Suppressor macrophage treated with lipopolysaccharide for 1 hour (primary cell): ENCODE results near the gene BATF.

Source experiments
- DNase-seq, 3 donors: peaks; one replicate each; pipeline ENCODE4 v3.0.0-alpha.2; 2020 to 2022

Gene BATF

GRCh38 chr14:75501080-75501479 lies 21.2 kb upstream of the BATF start:
- no peak for DNase-seq

GRCh38 chr14:75504411-75504810 lies 17.9 kb upstream of the BATF start:
- no peak for DNase-seq

DNA sequence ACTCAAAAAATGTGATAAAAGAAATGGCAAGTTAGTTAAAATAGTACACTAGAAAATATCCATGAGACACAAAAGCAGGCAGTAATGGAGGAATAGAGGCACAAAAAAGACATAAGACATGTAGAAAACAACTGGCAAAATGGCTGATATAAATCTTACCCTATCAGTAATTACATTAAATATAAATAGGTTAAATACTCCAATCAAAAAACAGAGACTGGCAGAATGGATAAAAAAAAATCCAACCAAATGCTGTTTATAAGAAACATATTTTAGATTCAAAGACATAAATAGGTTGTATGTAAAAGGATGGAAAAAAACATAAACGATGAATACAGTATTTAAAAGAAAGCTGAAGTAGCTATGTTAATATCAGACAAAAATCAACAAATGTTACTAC lies 15.3 kb upstream of the BATF start:
- DNase-seq, result no peak

GRCh38 chr14:75510547-75510946 lies 11.7 kb upstream of the BATF start:
- DNase-seq, result peak in 1 of 3 donors; percentile 34

DNA sequence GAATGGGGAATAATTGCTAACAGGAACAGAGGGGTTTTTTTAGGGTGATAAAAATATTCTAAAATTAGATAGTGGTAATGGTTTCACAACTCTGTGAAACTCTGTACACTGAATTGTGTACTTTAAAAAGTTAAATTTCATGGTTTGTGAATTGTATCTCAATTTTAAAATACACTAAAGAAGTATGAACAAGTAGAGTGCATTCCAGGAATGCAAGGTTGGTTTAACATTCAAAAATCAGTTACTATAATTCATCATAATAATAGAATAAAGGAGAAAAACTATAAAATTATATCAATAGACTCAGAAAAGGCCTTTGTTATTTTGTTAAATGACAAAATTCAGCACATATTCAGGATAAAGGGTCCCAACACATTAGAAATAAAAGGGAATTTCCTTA lies 11.1 kb upstream of the BATF start:
- no peak for DNase-seq

GRCh38 chr14:75513911-75514672 lies 8.2 kb upstream of the BATF start:
- DNase-seq, result no peak

DNA sequence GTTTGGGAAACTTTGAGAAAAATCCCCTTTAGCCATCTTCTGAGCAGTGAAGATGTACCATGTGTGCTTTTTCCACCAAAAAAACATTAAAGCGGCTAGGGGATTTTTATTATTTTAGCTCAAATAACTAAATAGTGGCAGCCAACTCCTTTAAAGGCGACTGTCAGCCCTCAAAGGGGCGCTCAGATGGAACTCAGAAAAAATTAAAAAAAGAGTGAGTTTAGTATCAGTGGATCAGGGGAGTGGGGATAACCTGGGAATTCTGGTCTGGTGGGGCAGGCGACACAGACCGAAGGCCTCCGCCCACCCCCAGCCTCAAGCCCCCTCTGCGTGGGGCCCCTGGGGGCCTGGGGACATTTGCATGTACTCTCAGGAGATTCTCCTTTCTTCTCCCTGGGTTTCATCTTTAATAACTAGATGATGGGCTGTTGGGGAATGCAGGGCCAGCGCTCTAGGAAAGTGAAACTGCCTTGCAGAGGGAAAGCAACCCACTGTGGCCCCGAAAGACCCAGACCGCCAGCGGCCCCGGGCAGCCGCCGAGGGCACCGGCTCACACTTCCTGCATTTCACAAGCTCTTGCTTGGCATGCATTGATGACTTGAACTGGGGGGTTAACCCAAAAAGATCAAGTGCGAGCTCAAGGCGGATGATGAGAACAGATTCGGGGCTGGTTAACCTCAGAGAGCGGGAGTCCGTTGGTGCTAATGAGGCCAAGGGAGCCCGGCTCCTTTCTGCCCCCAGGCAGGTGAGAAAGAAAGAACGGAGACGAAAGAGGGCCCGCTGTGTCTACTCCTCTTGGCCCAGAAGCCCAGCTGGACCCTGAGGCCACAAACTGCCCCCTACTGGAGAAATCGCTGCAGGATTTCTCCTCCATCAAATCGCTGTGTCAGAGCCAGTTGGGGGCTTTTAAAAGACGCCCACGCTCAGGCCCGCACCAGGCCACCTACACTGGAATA lies 7.3 kb upstream of the BATF start:
- DNase-seq, result peak; percentile 78 to 91 (median 86)

DNA sequence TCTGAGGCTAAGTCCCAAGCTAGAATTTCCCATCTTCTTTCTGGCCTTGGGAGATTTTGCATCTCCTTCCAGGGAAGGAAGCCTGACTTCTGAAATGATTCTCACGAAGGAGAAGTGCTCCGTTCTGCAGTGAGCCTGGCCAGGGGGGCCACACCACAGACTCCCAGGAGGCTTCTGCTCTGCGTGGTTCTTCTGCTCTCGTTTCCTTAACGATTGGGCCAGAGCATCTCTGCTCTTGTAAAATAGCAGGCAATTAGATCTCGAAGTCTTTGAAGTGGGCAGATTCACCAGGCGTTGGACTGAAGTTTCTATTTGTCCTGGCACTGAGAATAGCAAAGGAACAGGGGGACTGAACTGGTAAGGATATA lies 6.7 kb upstream of the BATF start:
- DNase-seq, result peak in 2 of 3 donors; percentile 49 to 54

- DNase-seq, result peak; percentile 59 to 72 (median 64)
Measured at GRCh38 chr14:75518625-75519024, 3.6 kb upstream of the BATF start.

DNA sequence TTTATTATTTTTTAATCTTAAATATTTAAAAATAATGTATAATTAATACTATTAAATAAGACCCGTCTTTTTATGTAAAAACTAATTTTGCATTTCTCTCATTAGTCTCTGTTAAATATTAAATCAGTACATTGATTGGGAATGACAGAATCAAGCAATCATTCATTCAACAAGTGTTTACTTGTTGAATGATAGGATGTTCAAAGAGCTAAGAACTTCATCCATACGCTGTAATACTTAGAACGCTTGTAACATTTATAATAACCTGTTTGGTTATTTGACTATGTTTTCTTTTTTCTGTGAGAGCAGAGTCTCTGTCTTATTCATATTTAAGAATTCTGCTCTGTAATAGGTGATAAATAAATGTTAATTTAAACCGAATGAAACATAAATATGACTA lies 2.9 kb upstream of the BATF start:
- no peak for DNase-seq

- DNase-seq, result peak in 1 of 3 donors; percentile 52
Measured at GRCh38 chr14:75519826-75520728, 2.2 kb upstream of the BATF start.

DNA sequence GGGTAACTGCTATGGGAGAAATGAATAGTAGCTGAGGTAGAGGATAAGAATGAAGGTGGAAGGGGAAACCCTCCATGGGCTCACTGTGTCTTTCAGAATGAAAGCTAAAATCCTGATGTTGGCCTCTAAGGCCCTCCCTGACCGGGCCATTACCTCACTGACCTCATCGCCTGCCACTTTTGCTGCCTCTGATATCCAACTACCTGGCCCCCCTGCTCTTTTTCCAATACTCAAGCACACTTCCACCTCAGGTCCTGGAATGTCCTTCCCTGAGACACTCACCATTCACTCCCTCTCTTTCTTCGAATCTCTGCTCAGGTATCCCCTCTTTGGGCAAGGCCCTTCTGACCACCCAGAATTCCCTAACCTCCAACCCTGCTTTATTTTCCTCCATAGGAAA lies 1.4 kb upstream of the BATF start:
- no peak for DNase-seq

GRCh38 chr14:75521415-75522199 lies 662 bp upstream of the BATF start:
- no peak for DNase-seq

DNA sequence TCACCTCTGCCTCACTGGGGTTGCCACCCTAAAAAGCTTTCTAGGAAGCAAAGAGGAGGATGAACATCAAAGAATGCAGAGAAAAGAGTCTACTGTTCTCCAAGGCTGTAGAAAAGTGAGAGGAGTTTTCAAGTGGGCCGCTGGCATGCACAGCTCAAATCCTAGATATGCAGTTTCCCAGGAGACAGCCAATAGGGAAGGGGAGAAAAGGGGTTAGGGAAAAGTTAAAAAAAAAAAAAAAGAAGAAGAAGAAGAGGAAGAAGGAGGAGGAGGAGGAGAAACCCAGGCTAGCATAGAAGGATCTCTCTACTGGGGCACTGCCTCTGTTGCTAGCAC lies 682 bp downstream of the BATF start:
- no peak for DNase-seq

- peak; percentile 50 to 76 (median 65) for DNase-seq
Measured at GRCh38 chr14:75523771-75524171, 1.5 kb downstream of the BATF start.

- DNase-seq, result no peak
Measured at GRCh38 chr14:75525969-75526368, 3.7 kb downstream of the BATF start.

DNA sequence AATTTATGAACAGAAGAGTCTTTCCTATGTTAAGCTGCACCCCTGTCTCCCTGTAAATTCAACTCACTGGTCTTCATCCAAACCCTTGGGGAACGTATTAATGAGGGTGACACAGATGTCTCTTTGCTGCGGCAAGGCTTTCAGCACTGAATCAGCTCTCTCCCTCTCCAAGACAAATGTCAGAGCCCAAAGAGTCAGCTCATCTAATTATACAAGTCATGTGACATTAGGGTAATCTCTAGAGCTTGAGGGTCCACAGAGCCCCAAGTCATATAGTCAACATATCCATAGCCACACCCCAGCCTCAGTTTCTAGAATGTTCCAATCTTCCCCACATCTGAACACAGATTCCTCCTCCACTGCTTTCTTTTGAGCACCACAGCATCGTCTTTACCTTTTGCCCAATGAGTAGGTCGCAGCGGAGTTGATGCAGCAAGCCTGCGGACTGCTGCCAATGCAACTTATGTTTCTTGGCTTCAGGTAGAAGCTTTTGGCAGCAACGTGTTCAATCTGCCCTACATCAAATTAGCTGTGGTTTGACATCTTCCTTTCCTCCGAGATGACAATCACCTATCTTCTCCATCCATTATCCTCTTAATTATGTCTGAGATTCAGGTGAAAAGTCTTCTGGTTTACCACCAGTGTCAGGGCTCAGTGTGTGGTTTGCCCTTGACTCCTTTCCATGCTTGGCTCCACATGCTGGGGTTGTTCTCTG lies 5.3 kb downstream of the BATF start:
- DNase-seq, result no peak

GRCh38 chr14:75531256-75531655 lies 9.0 kb downstream of the BATF start:
- no peak for DNase-seq

GRCh38 chr14:75531660-75532317 lies 9.5 kb downstream of the BATF start:
- no peak for DNase-seq

GRCh38 chr14:75533791-75534555 lies 11.7 kb downstream of the BATF start:
- DNase-seq, result peak in 1 of 3 donors; percentile 40
